Measurements from ENCODE around the gene CD248.
"Not testable (repeated sequence)": the region's sequence is repeated elsewhere in the genome, so short reads cannot be mapped to it uniquely, and the experiment has no call there.

CD248 gene

DNA sequence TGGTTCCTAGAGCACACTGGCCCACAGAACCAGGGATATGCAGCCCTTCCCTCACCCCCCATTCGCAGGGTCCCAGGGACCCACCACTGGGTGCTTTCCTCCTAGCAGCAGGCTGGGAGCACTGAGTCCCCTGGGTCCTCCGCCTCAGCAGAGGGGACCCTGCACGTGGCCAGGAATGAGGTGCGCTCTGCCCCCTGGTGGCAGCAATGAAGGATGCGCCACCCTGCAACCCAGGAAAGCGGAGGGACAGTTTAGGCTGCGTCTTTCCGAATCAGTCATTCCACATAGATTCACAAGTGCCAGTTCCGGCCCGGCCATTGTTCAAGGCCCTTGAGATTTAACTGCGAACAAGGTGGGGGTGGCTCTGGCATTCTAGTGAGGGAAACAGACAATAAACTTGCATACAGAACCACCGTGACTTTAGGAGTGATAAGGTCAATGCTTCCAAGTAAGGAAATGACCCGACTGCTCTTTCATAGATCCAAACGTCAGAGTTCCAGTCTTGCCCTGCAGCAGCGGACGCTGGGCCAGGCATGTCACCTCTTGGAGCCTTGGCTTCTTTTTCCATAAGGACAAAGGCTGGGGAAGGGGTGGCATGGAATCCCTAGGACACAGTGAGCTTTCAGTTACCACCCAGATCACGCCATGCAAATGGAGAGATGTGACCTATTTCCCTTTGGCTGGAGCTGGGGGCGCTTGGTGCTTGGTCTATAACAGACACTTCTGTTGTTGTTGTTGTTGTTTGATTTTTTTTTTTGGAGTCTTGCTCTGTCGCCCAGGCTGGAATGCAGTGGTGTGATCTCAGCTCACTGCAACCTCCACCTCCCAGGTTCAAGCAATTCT lies 11.7 kb upstream of the CD248 start:
- no peak for DNase-seq (ENCODE audit: low read depth, low spot score)

DNA sequence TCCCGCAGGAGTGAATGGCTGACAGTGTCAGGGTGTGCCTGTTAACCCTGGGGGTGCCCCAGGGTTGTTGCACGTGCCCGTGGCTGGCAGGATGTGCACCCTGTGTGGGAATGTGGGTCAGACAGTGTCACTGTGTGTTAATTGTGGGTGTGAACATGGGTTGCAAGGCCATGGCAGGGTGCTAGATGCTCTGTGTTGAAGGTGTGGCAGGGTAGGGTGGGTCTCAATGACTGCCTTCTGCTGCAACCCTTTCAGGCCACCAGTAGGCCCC lies 11.1 kb upstream of the CD248 start:
- no peak for DNase-seq (ENCODE audit: low read depth, low spot score)

DNA sequence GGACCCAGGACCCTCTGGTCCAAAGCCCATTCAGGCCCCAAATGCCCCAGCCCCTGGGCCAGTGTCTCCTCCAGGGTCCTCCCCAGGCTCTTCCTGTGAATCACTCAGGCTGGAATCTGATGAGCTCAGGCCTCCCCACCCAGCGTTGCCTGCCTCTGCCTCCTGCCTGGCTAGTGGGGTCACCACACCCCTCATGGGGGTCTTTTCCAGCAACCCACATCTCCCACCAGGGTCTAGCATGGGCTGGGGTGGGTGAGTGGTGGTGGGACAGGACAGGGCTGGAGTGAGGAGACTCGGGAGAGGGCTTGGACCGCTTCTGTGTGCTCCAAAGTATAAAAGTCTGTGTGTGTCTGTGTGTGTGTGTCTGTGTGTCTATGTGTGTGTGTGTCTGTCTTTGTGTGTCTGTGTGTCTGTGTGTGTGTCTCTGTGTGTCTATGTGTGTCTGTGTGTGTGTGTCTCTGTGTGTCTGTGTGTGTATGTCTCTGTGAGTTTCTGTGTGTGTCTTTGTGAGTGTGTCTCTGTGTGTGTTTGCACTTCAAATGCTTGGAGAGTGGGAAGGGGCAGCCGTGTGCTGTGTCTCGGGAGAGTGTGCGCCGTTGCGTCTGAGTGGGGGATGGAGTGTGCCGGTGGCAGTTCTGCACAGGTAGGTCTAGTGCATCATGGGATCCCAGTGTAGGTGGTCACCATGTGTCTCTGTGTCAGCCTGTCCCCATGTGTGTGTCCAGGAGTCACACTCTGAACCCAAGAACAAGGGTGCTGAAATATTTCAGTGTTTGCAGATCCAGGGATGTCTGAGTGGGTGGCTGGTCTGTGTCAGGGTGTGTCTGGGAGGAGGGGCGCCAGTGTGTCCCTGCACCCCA lies 10.6 kb upstream of the CD248 start:
- no peak for DNase-seq (ENCODE audit: low read depth, low spot score)

DNA sequence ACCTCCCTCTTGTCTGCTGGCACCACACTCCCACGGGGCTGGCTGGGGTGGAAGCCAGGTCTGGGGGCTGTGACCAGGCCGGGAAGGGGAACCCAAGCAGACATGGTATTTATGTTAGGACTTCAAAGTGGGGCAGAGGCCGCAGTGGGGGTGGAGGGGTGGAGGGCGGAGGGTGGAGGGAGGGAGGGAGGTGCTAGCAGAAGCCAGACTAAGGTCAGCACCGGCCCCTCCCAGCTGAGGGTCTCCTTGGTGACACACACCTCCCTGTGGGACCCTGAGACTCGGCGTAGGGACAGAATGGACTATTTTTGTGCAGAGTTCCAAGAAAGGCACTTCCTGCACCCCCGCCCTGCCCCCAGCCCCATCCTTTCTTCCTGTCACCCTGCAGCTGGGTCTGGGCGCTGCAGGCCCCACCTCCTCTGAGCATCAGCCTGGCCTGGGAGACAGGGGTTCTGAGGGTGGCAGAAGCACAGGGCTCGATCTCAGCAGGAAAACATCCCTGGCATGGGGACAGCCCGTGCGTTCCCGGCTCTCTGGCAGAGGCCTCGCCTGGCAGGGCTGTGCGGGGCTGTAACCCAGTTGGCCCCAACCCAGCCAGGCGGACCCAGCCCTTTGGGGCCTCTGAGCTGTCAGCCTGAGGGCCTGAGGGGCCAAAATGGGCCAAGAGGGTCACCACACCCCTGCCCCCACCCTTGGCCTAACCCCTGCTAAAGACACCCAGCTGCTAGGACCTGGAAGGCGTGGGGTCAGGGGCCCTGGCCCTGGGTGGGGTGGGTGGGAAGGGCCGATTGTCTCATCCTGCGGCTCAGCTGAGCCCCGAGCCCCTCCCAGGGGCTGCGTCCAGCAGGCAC lies 9.6 kb upstream of the CD248 start:
- DNase-seq (ENCODE audit: low read depth, low spot score): no peak

- no peak for DNase-seq (ENCODE audit: low read depth, low spot score)
Observed at GRCh38 chr11:66325263-66325671, 8.4 kb upstream of the CD248 start.

DNA sequence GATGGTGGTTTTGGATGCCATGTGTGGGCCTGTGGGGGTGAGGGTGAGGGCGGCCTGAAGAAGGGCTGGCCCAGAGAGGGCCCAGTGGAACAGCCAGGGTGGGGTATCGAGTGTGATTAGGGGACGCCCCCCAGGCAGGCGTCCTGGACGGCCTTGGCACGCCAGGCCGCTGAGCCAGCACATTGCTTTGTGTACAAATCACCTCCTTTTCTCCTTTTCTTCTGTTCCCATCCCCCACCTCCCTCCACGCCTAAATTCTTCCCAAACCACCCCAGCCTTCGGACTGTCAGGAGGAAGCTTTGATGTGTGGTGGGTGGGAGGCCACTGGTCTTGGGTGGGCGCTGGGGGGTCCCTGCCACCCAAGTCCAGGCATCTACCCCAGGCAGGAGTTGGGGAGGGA lies 7.8 kb upstream of the CD248 start:
- no peak for DNase-seq (ENCODE audit: low read depth, low spot score)

DNA sequence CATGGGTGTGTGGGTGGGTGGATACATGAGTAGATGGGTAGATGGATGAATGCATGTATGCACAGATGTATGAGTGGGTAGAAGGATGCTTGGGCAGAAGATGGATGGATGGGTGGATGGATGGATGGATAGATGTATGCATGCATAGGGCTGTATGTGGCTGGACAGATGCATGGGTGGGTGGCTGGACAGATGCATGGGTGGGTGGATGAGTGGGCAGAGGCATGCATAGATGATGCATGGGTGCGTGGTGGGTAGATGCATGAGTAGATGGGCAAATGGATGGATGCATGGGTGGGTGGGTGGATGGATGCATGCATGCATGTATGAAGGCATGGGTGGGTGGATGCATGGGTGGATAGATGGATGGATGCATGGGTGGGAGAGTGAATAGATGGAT lies 6.8 kb upstream of the CD248 start:
- DNase-seq (ENCODE audit: low read depth, low spot score): no peak

- DNase-seq (ENCODE audit: low read depth, low spot score): no peak
Observed at GRCh38 chr11:66322732-66323427, 6.0 kb upstream of the CD248 start.

GRCh38 chr11:66321606-66322005 lies 4.8 kb upstream of the CD248 start:
- DNase-seq (ENCODE audit: low read depth, low spot score): no peak

- DNase-seq (ENCODE audit: low read depth, low spot score): not testable (repeated sequence)
Observed at GRCh38 chr11:66320748-66321147, 3.9 kb upstream of the CD248 start.

GRCh38 chr11:66320289-66320688 lies 3.4 kb upstream of the CD248 start:
- DNase-seq (ENCODE audit: low read depth, low spot score): not testable (repeated sequence)

DNA sequence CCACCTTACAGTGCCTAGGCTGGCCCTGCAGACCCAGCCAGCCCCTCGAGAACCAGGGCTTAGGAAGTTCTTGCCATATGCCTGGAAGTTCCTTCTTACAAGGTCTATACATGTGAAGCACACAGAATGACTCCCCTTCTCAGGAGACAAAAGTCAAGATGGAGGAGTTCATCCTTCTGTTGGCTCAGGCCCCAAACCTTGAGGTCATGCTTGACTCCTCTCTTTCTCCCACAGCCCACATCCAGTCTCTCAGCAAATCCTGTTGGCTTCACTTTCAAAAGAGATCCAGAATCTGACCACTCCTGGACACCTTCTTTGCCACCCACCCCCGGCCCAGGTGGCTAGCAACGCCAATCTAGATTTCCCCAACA lies 1.7 kb upstream of the CD248 start:
- no peak for DNase-seq (ENCODE audit: low read depth, low spot score)

- no peak for DNase-seq (ENCODE audit: low read depth, low spot score)
Observed at GRCh38 chr11:66317723-66318599, 1.1 kb upstream of the CD248 start.

DNA sequence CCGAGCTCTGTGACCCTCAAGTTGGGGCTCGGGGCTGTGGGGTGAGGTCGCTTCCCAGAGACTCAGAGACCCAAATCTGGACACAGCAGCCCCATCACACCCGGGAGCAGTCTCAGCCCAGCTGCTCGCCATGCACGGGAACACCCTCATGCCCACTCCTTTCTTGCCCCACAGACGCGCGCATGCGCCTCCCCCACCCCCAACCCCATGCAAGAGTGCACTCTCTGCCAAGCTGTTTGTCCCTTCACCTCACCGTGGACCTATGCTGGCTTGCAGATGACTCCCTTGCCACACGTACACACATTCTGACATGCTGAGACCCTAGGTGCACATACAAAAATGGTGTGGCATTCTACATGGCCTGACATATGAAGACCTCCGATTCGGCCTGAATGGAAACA lies 478 bp upstream of the CD248 start:
- no peak for DNase-seq (ENCODE audit: low read depth, low spot score)

DNA sequence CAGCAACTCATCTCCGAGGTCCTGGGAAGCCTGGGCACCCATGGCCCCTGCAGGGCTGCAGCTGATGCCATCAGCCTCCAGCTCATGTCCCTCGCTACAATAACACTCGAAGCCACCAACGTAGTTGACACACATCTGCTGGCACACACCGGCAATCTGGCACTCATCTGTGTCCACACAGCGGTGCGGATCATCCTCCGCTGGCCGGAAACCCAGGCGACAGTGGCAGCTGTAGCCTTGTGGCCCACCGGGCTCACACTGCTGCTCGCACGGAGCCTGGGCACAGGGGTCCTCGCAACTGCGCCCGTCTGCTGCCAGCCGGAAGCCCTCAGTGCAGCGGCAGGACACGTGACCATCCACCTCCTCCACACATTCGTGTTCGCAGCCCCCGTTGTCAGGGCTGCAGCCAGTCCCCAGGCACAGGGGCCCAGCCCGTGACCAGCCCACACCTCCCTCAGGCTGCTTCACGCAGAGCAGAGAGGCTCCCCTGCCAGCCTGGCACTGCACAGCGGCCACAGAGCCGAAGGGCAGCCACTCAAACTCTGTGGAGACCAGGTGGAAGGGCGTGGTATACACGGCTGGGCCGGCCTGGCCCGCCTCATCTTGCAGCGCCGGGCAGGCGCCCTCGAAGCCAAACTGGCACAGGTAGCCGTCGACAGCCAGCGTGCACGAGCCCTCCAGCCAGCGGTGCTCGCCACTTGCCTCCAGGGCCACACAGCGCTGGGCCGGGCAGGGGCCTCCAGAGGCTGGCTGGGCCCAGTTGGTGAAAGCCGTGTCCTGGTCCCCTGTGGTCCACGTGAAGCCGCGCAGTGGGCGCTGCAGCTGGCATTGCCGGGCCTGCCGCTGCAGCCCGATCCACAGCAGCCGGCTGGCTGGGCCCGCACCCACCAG lies 678 bp downstream of the CD248 start:
- no peak for DNase-seq (ENCODE audit: low read depth, low spot score)

DNA sequence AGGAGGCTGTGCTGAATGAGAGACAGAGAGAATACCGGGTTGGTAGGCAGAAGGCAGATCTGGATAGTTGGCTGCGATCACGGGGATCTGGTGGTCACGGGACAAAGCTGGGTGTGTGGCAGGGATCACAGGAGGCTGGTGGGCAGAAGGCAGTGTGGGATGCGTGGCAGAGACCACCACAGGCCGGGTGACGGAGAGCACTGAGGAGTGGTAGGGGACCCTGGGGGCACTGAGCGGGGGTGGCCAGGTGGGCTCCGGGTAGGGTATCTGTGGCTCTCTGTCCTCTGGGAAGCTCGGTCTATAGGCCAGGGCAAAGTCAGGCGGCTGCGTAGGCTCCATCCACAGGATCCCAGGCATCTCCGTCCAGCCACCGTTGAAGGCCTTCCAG lies 1.4 kb downstream of the CD248 start:
- DNase-seq (ENCODE audit: low read depth, low spot score): no peak

GRCh38 chr11:66314561-66315497 lies 2.0 kb downstream of the CD248 start:
- DNase-seq (ENCODE audit: low read depth, low spot score): no peak

GRCh38 chr11:66314186-66314501 lies 2.7 kb downstream of the CD248 start:
- DNase-seq (ENCODE audit: low read depth, low spot score): no peak
